Omental fat pad (tissue), 4 donors: Measurements from ENCODE around the gene ARHGAP42. TPM values are rescaled to one million over a fixed set of nuclear protein-coding genes. Genes with fewer than 3 reads are reported as not detected.

Experiments
- ATAC-seq: fragments of 150-250 bp; one replicate; pipeline ENCODE4 v1.9.1; 2016; ENCODE audit warnings: mild to moderate bottlenecking, moderate library complexity; ENCODE audit not compliant: low FRiP score
- DNase-seq: peaks from one replicate; pipeline ENCODE4 v3.0.0-alpha.2; 2019; ENCODE audit warnings: low spot score
- CTCF ChIP-seq, 3 donors: fragments of 450-650 bp; IDR thresholded peaks; one replicate each; pipeline ENCODE4 v1.5.1; 2016 to 2017; ENCODE audit warnings: antibody characterized with exemption in 3 of 3, mild to moderate bottlenecking in 3 of 3, moderate library complexity in 2 of 3
- total RNA-seq, 4 donors: library from RNA; depleted of rRNA; stranded (reverse); fragments of >200 nt; gene quantifications; one replicate each; pipeline ENCODE4 v1.1.0, GENCODE V29; 2016

Gene ARHGAP42
- total RNA-seq, 4 donors from 2014 or later: 9.6 to 47.4 (median 15.7) TPM

GRCh38 chr11:100705447-100705846 lies 18.4 kb downstream of the ARHGAP42 start:
- TF ChIP-seq CTCF (IDR thresholded peaks at IDR 0.05): no peak
- no peak for ATAC-seq
- no peak for DNase-seq

GRCh38 chr11:100706179-100706578 lies 19.1 kb downstream of the ARHGAP42 start:
- ATAC-seq (no peak), DNase-seq (no peak)
- no peak for TF ChIP-seq CTCF (IDR thresholded peaks at IDR 0.05)

GRCh38 chr11:100709233-100709957 lies 22.3 kb downstream of the ARHGAP42 start:
- ATAC-seq: no peak
- no peak for TF ChIP-seq CTCF (IDR thresholded peaks at IDR 0.05)
- no peak for DNase-seq

GRCh38 chr11:100711984-100712383 lies 24.9 kb downstream of the ARHGAP42 start:
- DNase-seq (no peak), ATAC-seq (no peak)
- TF ChIP-seq CTCF (IDR thresholded peaks at IDR 0.05): no peak

GRCh38 chr11:100712583-100712982 lies 25.5 kb downstream of the ARHGAP42 start:
- no peak for DNase-seq
- no peak for TF ChIP-seq CTCF (IDR thresholded peaks at IDR 0.05)
- ATAC-seq: no peak

GRCh38 chr11:100715165-100715761 lies 28.2 kb downstream of the ARHGAP42 start:
- TF ChIP-seq CTCF (IDR thresholded peaks at IDR 0.05): no peak
- DNase-seq (no peak), ATAC-seq (no peak)

GRCh38 chr11:100716838-100717237 lies 29.8 kb downstream of the ARHGAP42 start:
- ATAC-seq: no peak
- TF ChIP-seq CTCF (IDR thresholded peaks at IDR 0.05): no peak
- no peak for DNase-seq
